ENCODE results near the gene MICAL2.
A peak's percentile ranks its signal among the peaks of the same experiment; 100 is the strongest.

The MICAL2 gene

DNA sequence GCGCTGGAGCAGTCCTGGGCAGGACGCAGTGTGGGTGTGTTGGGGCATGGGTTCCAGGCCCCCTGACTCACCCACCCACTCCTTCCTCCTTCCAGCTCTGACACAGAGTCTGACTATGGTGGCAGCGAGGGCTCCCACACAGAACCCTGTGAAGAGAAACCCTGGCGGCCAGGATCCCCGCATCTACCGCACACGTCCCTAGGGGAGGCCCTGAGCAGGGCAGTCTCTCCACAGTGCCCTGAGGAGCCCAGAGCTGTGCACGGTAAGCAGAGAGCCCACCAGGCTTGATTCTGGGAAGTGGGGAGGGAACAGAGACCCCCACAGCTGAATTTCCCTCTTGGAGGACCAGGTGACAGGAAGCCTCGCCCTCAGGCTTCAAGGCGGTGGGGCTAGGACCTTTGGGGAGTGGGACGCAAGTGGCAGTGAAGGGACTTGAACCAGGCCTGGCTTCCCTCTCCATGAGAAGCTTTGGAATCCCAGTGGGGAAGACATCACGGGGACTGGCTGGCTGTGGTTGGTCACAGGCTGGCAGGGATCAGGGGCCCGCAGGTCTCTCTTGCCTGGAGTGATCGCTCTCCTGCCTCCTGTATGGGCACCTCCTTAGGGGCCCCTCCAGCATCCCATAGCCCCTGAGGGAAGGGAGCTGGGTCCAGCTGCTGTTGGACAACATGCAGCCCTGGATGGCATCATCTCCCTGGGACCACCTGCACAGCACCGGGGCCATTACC is 170.6 kb downstream of the MICAL2 start:
- no peak for DNase-seq
- H3K9me3 ChIP-seq: no peaks in the 10 kb centered on the region
- no peak overlapping the region for H3K4me3 ChIP-seq (ENCODE audit: low read depth, low read length)
- H3K36me3 ChIP-seq: no peaks in the 10 kb centered on the region
- no peaks in the 10 kb centered on the region; the same call in 1 of the 2 replicates for H3K4me1 ChIP-seq
- no peak for TF ChIP-seq CTCF (IDR thresholded peaks at IDR 0.05; ENCODE audit: low read depth, low read length)
- H3K27me3 ChIP-seq: no peaks in the 10 kb centered on the region

DNA sequence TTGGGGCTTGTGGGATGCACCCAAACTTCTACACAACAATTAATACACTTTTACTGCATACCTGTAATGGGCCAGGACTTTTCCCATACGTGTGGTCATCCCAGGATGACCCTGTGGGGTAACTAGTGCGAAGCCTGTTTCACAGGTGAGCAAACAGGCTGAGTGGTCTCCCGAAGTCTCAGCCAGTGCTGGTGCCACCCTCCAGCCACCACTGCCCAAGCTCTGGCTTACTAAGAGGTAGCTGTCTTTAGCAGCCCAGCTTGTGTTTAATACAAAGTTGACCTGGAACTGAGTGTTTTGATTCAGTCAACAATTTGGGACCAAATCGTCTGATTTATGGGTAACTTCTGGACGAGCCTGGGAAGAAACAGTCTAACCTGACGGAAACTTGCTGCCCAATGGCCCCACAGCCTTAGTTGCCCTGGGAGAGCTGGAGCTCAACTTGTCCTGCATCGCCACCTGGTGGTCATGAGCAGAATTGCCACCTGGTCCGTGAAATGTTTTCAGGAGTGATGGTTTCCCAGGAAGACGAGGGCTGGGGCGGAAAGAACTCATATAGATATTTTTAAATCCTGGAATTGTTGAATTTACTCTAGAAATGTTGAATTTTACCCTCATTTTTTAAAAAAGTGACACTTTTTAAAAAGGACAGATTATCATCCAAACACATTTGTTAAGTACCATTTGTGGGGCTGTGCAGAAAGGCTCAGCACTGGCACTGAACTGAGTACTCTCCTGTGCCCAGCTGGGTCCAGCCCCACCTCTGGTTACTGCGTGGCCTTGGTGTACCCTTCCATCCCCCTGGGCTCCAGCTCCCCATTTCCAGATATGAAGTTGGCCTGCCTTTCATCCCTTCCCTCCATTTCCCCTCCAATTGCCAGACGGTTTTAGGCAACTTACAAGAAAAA is 171.4 kb downstream of the MICAL2 start:
- TF ChIP-seq CTCF (IDR thresholded peaks at IDR 0.05; ENCODE audit: low read depth, low read length): peak; percentile 81
- H3K27me3 ChIP-seq: no peaks in the 10 kb centered on the region
- no peaks in the 10 kb centered on the region; the same call in 1 of the 2 replicates for H3K4me1 ChIP-seq
- H3K4me3 ChIP-seq (ENCODE audit: low read depth, low read length): no peak overlapping the region
- H3K36me3 ChIP-seq: no peaks in the 10 kb centered on the region
- peak; percentile 69 for DNase-seq
- no peaks in the 10 kb centered on the region for H3K9me3 ChIP-seq

GRCh38 chr11:12282676-12283075 is 172.3 kb downstream of the MICAL2 start:
- Histone ChIP-seq H3K9me3 (no peaks in the 10 kb centered on the region), H3K36me3 (no peaks in the 10 kb centered on the region), H3K27me3 (no peaks in the 10 kb centered on the region), H3K4me3 (ENCODE audit: low read depth, low read length) (no peak overlapping the region), H3K4me1 (peaks cover 5% of the 10 kb centered on the region)
- TF ChIP-seq CTCF (IDR thresholded peaks at IDR 0.05; ENCODE audit: low read depth, low read length): no peak
- no peak for DNase-seq

- Histone ChIP-seq H3K36me3 (no peaks in the 10 kb centered on the region), H3K4me3 (ENCODE audit: low read depth, low read length) (no peak overlapping the region), H3K9me3 (no peaks in the 10 kb centered on the region), H3K4me1 (peaks cover 19% of the 10 kb centered on the region), H3K27me3 (no peaks in the 10 kb centered on the region)
- DNase-seq: no peak
- TF ChIP-seq CTCF (IDR thresholded peaks at IDR 0.05; ENCODE audit: low read depth, low read length): no peak
These were observed 174.1 kb downstream of the MICAL2 start for GRCh38 chr11:12284316-12285050.

DNA sequence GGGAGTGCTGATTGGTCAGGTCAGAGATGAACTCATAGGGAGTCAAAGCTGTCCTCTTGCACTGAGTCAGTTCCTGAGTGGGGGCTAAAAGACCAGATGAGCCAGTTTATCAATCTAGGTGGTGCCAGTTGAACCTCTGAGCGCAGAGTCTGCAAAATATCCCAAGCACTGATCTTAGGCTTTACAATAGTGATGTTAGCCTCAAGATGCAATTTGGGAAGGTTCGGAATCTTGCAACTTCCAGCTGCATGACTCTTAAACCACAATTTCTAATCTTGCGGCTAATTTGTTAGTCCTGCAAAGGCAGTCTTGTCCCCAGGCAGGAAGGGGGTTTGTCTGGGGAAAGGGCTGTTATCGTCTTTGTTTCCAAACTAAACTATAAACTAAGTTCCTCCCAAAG is 174.7 kb downstream of the MICAL2 start:
- Histone ChIP-seq H3K27me3 (no peaks in the 10 kb centered on the region), H3K4me3 (ENCODE audit: low read depth, low read length) (no peak overlapping the region), H3K4me1 (peaks cover 19% of the 10 kb centered on the region), H3K9me3 (no peaks in the 10 kb centered on the region), H3K36me3 (no peaks in the 10 kb centered on the region)
- TF ChIP-seq CTCF (IDR thresholded peaks at IDR 0.05; ENCODE audit: low read depth, low read length): no peak
- DNase-seq: no peak
